Nephron (organoid): ENCODE measurements around the gene C16orf89.
A peak's percentile ranks its signal among the peaks of the same experiment; 100 is the strongest.

ENCODE experiments used
- H3K27ac Mint-ChIP-seq, 3 experiments: 2 replicates each; pipeline ENCODE4 v1.8.0; 2020; ENCODE audit warnings: mixed read lengths in 3 of 3, mild to moderate bottlenecking in 2 of 3, moderate library complexity in 1 of 3
- H3K27me3 Mint-ChIP-seq: 2 replicates; pipeline ENCODE4 v1.8.0; 2021; ENCODE audit warnings: low read depth, mild to moderate bottlenecking, moderate library complexity, mixed read lengths
- H3K36me3 Mint-ChIP-seq: 2 replicates; pipeline ENCODE4 v1.8.0; 2020; ENCODE audit warnings: low read depth, mixed read lengths
- H3K4me1 Mint-ChIP-seq: 2 replicates; pipeline ENCODE4 v1.8.0; 2020; ENCODE audit warnings: mixed read lengths
- H3K4me3 Mint-ChIP-seq, 3 experiments: 2 replicates each; pipeline ENCODE4 v1.8.0; 2020; ENCODE audit warnings: mild to moderate bottlenecking in 3 of 3, mixed read lengths in 3 of 3, moderate library complexity in 2 of 3
- H3K9me3 Mint-ChIP-seq: 2 replicates; pipeline ENCODE4 v1.8.0; 2020; ENCODE audit warnings: mixed read lengths
- TF ChIP-seq, protein P1 (sequence below), 3 experiments: fragments of 200-600 bp; sonication (generic); IDR thresholded peaks; one replicate each; pipeline ENCODE4 v1.5.0; 2021; ENCODE audit warnings: antibody characterized with exemption in 3 of 3; ENCODE audit not compliant: unreplicated experiment in 3 of 3

C16orf89 gene

DNA sequence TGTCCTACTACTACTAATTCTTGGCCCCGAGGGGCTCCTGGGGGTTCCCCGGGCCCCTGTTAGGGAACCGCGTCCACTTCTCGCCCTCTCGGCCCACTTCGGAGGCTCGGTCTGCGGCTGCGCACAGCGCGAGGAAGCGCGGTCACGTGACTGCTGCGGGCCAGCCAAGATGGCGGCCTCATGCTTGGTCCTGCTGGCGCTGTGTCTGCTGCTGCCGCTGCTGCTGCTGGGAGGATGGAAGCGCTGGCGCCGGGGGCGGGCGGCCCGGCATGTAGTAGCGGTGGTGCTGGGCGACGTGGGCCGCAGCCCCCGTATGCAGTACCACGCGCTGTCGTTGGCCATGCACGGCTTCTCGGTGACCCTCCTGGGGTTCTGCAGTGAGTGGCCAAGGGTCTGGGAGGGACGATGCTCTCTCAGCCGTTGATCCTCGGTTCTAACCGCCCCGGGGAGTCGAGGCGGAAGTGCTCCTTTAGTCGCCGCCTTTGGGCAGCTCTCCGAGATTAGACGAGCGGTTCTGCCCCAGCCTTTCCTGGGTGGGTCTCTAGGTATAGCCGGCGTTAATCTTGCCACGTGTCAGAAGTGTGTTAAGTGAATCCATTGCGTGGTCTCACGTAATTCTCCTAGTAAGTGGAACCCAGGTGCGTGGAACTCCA lies 6.1 kb upstream of the C16orf89 start, which contains the start of gene ALG1:
Gene ALG1, plus strand, starts transcription at position 163 of the 653 bp plus-strand sequence. Its CDS starts 7 bp downstream, at position 170.
- TF ChIP-seq, protein P1, sequence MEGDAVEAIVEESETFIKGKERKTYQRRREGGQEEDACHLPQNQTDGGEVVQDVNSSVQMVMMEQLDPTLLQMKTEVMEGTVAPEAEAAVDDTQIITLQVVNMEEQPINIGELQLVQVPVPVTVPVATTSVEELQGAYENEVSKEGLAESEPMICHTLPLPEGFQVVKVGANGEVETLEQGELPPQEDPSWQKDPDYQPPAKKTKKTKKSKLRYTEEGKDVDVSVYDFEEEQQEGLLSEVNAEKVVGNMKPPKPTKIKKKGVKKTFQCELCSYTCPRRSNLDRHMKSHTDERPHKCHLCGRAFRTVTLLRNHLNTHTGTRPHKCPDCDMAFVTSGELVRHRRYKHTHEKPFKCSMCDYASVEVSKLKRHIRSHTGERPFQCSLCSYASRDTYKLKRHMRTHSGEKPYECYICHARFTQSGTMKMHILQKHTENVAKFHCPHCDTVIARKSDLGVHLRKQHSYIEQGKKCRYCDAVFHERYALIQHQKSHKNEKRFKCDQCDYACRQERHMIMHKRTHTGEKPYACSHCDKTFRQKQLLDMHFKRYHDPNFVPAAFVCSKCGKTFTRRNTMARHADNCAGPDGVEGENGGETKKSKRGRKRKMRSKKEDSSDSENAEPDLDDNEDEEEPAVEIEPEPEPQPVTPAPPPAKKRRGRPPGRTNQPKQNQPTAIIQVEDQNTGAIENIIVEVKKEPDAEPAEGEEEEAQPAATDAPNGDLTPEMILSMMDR (IDR thresholded peaks at IDR 0.05; ENCODE audit: unreplicated experiment in 3 of 3): no peak
- Mint-ChIP-seq H3K4me1 (peaks cover 15% of the 10 kb centered on the region), H3K27ac (peak within 1 kb of the TSS; percentile 80 to 93 (median 92)), H3K9me3 (no peaks in the 10 kb centered on the region), H3K36me3 (peaks cover 9% of the 10 kb centered on the region), H3K4me3 (peak within 1 kb of the TSS; percentile 96 to 97 (median 96)), H3K27me3 (no peaks in the 10 kb centered on the region)

DNA sequence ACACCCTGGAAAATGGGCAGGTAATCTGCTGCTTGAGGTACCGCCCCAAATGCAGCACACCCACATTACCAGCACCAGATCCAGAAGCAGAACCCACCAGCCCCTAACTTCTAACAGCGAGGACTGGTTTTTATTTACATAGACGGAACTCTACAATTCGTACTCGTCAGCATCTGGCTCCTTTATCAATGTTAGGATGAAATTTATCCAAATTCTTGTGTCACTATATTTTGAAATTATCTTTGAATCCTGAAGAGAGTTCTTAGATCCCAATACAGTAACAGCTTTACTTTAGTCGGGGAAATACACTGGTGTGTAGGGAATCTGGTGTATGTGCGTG lies 5.6 kb upstream of the C16orf89 start:
- no peaks in the 10 kb centered on the region for H3K27me3 Mint-ChIP-seq
- H3K4me3 Mint-ChIP-seq: peak overlapping the region; percentile 96 to 97 (median 96)
- H3K4me1 Mint-ChIP-seq: peaks cover 15% of the 10 kb centered on the region
- H3K9me3 Mint-ChIP-seq: no peaks in the 10 kb centered on the region
- peaks cover 9% of the 10 kb centered on the region for H3K36me3 Mint-ChIP-seq
- peak overlapping the region; percentile 80 to 93 (median 92) for H3K27ac Mint-ChIP-seq
- TF ChIP-seq, protein P1 (IDR thresholded peaks at IDR 0.05; ENCODE audit: unreplicated experiment in 3 of 3): no peak

DNA sequence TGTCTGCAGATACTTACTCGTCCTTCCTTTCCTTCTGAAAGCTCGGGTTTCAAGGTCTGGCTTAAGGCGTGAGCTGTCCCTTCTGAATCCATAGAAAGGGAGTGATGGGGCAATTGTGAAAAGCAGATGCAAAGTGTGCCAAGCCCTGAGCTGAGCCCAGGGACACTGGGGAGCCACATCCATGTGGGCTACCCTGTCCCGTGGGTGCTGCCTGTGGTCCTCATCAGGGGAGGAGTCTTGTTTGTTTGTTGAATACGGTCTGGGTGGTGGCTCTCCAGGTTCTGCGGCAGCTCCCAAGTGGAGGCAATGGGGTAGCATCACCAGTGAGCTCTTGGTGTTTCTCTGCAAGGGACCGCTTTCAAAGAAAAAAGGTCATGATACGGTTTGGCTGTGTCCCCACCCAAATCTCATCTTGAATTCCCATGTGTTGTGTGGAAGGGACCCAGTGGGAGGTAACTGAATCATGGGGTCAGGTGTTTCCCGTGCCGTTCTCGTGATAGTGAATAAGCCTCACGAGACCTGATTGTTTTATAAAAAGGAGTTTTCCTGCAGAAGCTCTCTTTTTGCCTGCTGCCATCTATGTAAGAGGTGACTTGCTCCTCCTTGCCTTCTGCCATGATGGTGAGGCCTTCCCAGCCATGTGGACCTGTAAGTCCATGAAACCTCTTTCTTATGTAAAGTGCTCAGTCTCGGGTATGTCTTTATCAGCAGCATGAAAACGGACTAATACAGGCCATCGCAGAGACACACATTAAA lies 4.9 kb upstream of the C16orf89 start:
- peak overlapping the region in 2 of 3 experiments; percentile 59 to 80 for H3K27ac Mint-ChIP-seq
- no peaks in the 10 kb centered on the region for H3K9me3 Mint-ChIP-seq
- peaks cover 9% of the 10 kb centered on the region for H3K36me3 Mint-ChIP-seq
- peak overlapping the region; percentile 55 to 97 (median 96) for H3K4me3 Mint-ChIP-seq
- H3K27me3 Mint-ChIP-seq: peaks cover 2% of the 10 kb centered on the region
- TF ChIP-seq, protein P1 (IDR thresholded peaks at IDR 0.05; ENCODE audit: unreplicated experiment in 3 of 3): no peak
- peaks cover 15% of the 10 kb centered on the region for H3K4me1 Mint-ChIP-seq

DNA sequence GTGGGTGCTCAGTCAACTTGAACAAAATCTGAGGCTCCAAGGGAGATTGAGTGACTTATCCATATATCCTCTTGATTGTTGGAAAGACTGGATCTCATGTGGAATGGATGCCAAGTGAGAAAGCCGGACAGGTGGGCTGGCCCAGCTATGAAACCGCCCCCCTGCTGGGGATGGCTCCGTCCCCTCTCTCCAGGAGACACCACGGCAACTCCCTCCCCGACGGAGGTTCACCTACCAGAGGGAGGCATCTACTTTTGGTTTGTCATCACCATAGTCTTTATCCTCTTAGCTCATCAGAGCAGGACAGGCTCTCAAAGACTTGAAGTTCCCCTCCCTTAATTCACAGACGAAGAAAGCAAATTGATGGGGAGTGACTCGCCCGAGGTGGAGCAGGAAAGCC lies 4.1 kb upstream of the C16orf89 start:
- peaks cover 7% of the 10 kb centered on the region for H3K27me3 Mint-ChIP-seq
- TF ChIP-seq, protein P1 (IDR thresholded peaks at IDR 0.05; ENCODE audit: unreplicated experiment in 3 of 3): no peak
- peaks cover 4% of the 10 kb centered on the region for H3K36me3 Mint-ChIP-seq
- peak overlapping the region; percentile 44 to 61 (median 60) for H3K4me3 Mint-ChIP-seq
- H3K9me3 Mint-ChIP-seq: no peaks in the 10 kb centered on the region
- H3K27ac Mint-ChIP-seq: no peak overlapping the region
- peaks cover 20% of the 10 kb centered on the region for H3K4me1 Mint-ChIP-seq

DNA sequence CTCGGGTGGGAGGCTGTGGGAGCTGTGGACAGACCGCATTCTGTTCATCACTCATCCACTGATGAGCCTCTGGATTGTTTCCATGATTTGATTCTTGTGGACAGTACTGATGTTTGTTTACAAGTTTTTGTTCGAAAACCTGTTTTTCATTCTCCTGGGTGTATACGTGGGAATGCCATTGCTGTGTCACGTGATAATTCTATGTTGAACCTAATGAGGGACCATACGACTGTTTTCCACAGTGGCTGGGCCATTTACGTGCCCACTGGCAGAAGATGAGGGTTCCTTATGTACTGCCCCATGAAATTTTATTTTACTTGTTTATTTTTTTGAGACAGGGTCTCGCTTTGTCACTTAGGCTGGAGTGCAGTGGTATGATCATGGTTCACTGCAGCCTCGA lies 3.3 kb upstream of the C16orf89 start:
- Mint-ChIP-seq H3K4me3 (no peak overlapping the region), H3K27me3 (peaks cover 12% of the 10 kb centered on the region), H3K36me3 (no peaks in the 10 kb centered on the region), H3K27ac (no peak overlapping the region), H3K9me3 (no peaks in the 10 kb centered on the region), H3K4me1 (peaks cover 20% of the 10 kb centered on the region)
- TF ChIP-seq, protein P1 (IDR thresholded peaks at IDR 0.05; ENCODE audit: unreplicated experiment in 3 of 3): no peak
